Measurements from ENCODE around the gene HAGH.

GRCh38 chr16:1862394-1862793 is 35.8 kb upstream of the HAGH start:
- TF ChIP-seq POLR2A (IDR thresholded peaks at IDR 0.05; ENCODE audit: extremely low read depth, insufficient read length) (no peak), CTCF (IDR thresholded peaks at IDR 0.05; ENCODE audit: low read depth, low read length) (no peak), MAX (IDR thresholded peaks at IDR 0.05; ENCODE audit: low read depth, low read length) (no peak)
